NCI-H2029 treated with DMSO at 0.1 percent for 48 hours (cell line): ENCODE results near the gene PLCB1.
"Not testable (repeated sequence)": the region's sequence is repeated elsewhere in the genome, so short reads cannot be mapped to it uniquely, and the experiment has no call there.

Experiments
- DNase-seq: peaks from one replicate; lab custom pipeline; 2025; lab: John Stamatoyannopoulos, UW

The PLCB1 gene

DNA sequence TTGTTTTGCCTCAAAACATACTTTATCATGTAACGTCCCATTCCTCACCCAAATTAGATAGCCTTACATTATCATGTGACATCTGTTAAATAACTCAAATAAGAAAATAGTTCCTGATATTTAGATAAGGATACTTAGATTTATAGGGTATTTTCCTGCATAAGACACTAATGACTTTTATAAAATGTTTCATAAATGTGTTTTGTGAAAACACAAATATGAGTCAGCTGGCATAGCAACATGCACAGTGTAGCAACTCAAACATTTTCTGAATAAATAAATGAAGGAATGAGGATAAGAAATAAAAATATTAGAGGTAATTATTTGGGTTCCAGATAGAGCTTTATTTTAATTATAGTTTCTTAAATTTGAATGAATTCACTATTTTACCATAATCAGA is 476.4 kb downstream of the PLCB1 start:
- no peak for DNase-seq

DNA sequence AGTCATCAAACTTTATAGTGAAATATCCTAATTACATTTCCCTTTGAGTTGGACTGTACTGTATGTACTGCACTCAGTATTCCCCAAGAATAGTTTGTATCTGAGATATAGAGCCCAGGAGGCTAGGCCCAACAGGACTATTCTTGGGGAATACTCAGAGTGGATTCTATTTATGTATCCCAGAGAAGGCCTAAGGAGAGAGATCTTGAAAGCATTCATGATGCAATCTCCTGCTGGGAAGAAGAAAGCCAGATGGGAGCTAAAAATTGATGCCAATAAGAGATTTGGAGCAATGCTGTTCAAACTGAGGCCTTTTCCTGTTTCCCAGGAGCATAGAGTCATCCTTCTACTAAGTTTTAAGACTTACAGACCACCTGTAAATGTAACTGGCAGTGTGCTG is 484.7 kb downstream of the PLCB1 start:
- no peak for DNase-seq

DNA sequence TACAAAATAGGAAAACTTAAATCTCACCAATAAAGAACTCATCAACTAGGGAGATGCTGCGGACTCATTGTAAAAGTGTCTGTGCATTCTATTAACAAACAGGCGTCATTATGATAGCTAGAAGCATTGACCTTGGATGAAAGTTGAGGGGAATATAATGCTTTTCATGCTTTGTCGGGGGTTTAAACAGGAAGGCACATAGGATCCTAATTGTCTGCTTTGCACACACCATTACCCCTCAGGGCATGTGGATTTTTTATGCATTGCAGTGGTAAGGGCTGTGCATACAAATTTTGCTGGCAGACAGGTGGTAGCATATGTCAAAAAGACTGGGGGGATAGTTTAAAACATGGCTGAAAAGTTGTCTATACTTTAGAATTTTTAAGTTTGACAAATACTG is 488.9 kb downstream of the PLCB1 start:
- no peak for DNase-seq

DNA sequence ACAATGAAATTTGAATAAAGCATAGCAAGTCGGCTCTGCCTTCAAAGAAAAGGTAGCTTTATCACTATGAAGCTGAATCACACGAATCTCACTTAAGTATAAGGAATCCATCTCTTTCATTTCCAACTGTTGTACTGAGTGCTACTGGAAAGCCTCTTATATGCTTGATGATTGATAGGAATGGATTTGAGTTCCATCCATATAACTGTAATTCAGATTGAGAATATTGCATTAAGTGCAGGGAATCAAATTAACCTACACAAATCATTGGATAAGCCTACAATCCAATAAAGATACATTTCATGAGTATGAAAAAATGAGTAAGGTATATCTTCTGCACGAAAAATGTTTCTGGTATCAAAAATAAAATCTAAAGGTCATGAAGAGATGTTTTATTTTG is 492.0 kb downstream of the PLCB1 start:
- no peak for DNase-seq

DNA sequence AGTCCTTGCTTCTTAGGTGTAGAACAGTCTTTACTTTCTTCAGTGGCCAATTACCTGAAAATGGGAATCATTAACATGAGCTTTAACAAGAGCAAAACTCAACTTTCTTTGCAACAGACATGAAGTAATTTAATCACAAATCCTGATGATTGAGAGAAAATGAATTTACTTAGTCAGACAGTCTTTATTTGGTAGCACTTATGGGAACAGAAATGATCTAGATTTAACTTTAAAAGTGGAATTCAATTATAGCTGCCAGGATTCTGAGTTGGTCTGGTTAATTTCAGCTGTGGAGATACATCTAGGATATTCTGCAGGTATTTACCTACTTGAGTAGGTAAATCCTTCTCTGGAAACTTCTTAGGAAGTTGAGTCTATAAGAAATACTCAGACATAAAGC is 492.6 kb downstream of the PLCB1 start:
- no peak for DNase-seq

DNA sequence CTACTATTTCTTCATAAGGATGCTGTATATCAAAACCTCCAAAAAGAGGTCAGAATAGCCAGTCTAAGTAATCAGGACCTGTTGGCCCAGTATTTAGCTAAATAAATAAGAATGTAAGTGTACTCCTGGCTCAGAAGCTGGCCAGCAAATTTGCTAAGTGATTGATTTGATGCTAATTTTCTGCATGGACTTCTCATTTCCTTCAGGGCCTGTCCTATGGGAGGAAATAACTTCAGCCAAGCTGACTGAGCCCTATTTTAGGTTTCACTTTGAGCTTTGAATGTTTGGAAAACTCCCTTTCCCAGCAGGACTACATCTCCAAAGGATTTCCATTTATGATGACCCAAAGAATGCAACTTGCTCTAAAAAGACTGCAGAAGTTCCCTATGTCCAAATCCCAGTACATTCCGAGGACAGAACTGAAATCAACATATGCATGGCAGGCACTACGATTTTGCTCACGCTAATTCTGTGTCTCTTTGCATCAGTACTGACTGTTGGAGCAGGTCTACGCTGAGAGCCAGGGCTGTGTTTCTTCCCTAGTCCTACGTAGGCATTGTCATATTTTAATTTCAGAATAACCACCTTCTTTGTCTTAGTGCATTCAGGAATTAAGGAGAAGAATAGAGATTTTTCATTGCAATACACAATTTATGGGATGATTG is 495.4 kb downstream of the PLCB1 start:
- no peak for DNase-seq

DNA sequence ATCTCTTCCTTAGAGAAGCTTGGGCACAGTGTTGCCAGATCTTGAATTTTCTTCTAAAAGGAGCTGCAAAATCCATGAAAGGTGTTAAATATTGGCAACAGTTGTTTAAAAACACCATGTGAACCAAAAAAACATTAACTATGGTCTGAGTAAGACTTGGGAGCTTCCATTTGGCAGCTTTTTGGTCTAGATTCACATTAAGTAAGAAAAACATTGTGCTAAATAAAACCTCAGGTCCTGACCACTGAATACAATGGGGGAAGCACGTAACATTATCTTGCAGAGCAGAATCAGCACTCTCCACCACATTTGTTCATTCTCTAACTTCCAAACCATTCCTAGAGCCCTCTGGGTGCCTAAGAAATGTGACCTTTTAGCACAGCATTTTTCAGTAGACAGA is 499.2 kb downstream of the PLCB1 start:
- no peak for DNase-seq

DNA sequence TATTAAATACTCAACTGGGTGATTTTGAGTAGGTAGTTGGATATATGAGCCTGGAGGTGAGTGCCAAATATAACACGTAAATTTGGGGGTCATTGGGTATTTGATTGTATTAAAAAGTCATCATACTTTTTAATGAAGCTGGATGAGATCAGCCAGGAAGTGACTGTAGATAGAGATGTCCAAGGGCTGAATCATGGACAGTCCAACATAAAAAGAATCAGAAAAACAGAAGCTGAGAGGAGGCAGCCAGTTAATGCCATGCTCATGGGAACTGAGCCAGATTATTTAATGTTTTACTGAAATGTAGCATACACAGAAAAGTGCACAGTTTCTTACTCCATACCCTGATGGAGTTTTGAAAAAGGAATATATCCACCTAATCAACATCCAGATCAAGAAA is 501.3 kb downstream of the PLCB1 start:
- no peak for DNase-seq

DNA sequence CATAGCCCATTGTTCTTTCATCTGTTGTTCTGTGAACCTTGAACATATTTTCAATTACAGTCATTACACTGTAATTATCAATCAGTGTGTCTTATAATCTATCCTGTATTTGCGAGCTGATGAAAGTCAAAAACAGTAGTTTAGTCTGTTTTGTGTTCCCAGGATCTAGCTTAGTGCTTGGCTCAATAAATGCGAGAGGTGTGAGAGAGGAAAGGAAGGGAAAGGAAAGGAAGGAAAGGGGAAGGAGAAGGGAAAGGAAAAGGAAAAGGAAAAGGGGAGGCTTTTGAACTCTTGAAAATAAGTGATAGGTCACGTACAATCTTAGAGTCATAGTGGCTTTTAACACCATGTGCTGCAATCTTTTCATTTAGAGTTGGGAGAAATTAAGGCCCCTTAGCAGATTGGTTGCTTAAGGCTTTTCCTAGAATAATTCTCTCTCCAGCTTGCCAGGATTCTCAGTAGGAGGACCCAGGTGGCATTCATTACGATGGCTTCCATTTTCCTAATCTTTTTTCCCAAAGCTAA is 503.0 kb downstream of the PLCB1 start:
- no peak for DNase-seq

DNA sequence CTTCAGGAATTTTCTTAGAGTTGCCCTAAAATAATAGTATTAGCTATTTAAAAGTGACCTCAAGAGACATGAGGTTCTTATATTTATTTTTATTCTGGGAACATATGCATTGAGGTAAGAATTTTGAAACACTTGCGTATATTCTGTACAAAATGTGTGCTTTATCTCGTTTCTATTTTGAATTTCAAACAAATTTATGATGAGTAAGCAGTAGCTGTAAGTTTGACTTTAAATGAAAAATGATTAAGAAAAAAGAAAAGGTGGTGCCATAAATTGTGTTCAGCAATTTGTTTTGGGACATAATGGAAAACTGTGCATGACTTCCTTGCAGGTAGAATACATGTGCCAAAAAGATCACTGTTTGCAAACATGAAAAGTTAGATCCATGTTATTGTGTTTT is 503.8 kb downstream of the PLCB1 start:
- DNase-seq = no peak

DNA sequence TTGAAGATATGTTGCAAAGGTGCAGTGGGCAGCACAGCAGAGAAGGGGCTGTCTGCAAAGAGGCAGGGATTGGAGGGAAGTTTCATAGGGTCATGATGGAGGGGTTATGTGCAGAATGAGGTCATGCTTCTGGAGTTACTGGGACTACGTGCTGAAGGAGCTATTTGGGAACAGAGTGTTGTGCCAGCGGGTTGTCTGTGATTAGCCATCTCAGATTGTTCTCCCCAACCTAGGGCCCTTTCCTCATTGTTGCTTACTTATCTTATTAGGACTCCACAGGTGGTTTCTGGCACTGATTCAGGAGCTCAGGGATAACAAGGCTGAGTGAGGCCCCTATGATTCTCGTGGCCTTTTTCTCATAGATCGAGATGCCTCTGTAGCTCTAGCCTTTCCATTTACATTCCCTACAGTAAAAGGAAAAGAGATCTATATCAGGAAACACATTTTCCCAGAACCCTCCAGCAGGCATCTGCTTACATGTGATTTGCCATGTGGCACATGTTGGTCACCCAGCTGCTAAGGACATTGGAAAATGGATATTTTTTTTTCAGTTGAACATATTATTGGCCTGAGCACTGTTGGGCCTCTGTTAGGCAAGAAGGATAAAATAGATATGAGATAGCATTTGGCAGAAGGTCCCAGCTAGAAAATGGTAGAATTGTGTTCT is 507.2 kb downstream of the PLCB1 start:
- no peak for DNase-seq

DNA sequence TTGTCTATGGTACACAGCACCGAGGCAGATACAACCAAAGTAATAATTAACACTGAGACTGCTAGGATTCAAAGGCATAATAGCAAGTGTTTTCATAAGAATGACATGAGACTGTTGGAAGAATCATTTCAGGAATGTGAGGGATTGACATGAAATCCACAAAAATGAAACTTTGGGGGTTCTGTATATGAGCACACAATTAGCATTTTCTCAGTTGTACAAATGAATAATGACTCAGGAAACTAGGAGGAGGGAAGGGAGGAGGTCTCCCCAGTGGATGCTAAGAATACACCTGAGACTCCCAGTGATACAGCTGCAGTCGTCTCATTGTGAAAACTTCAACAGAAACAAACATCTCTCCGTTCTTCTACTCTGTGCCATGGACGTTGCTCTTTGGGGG is 508.4 kb downstream of the PLCB1 start:
- no peak for DNase-seq

DNA sequence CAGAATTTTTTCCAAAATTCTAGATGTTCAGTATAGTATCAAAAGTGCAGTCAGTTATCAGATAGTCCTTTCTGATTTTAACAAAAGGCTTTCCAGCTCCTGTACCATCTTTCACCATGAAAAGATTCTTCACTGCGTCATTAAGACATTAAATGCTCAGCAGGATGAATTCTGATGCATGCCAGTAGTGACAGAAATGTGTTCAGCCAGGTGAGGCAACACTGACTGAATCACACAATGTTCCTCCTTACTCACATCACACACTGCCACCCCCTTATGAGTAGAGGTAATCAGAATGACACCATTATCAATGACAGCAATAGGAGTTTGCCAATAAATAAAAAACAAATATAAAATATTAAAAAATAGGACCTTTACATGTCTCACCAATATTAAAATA is 510.2 kb downstream of the PLCB1 start:
- DNase-seq = no peak

DNA sequence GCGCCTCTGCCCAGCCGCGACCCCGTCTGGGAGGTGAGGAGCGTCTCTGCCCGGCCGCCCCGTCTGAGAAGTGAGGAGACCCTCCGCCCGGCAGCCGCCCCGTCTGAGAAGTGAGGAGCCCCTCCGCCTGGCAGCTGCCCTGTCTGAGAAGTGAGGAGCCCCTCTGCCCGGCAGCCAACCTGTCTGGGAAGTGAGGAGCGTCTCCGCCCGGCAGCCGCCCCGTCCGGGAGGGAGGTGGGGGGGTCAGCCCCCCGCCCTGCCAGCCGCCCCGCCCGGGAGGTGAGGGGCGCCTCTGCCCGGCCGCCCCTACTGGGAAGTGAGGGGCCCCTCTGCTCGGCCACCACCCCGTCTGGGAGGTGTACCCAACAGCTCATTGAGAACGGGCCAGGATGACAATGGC is 512.4 kb downstream of the PLCB1 start:
- not testable (repeated sequence) for DNase-seq

DNA sequence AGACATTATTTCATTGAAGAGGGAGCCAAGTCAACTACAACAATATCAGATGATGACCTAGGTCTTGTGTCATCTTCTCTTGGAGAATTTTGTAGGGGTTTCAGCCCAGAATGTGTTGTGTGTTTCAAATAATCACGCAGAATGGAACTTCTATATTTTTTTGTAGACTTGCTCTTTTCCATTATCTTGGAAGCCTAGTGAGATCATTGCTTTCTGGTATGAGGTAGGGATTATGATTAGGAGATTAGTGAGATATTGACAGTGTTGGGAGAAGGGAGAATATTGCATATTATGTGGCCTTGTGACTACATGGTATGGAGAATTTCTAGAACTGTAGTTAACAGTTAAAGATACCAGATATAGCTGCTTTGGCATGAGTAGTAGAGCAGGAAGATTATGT is 513.3 kb downstream of the PLCB1 start:
- no peak for DNase-seq

DNA sequence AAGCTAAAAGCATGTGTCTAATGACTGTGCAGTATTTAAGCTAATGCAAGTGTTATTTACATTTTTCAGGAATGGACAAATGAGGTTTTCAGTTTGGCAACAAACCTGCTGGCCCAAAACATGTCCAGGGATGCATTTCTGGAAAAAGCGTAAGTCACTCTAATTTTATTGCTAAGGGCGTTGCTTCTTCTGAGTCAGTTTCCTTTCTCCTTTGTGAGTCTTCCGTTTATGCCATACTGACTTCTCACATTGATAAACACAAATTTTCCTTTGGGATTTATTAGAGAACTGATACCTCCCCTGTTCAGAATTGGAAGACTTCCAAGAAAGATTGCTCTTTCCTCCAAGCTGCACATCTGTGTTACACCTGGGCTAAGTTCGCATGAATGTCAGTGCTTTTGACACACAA is 514.0 kb downstream of the PLCB1 start:
- DNase-seq = no peak

DNA sequence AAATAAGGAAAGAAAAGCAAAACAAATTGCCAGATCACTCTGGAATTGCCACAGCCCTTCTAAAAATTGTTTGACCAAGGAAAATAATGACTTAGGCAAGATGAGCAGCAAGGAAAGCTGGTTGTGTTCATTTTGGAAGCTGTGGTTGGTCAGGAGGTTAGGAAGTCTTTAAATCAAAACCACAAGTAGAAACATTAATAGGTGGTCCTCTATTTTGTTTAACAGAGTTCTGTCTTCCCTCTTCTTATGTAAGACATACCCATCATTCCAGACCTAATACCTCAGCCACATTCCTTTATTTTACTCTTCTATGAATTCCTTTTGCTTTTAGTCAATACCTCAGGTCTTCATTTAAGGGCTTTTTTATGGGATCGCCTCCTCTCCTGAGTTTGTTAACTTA is 514.6 kb downstream of the PLCB1 start:
- no peak for DNase-seq

DNA sequence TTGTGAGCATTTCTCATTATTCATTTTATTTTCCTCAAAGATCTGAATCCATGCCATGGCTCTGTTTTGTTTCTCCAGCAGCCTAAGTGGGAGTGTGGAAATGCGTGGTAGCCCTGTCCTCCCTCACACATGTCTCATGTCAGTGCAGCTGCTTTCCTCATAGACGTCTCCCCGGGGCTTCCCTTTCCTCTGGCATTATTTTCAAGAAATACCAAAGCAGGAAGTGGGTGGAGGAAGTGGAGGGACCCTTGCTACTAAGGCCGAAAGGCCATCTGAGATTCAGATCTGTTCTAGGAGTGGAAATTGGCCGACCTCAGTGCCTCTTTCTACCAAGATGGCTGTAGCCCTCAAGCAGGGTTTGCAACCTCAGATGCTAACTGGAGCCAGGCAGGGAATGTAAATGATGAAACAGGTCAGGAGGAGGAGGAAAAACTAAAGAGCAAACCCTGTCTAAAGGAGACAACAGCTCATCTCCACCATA is 515.9 kb downstream of the PLCB1 start:
- no peak for DNase-seq

DNA sequence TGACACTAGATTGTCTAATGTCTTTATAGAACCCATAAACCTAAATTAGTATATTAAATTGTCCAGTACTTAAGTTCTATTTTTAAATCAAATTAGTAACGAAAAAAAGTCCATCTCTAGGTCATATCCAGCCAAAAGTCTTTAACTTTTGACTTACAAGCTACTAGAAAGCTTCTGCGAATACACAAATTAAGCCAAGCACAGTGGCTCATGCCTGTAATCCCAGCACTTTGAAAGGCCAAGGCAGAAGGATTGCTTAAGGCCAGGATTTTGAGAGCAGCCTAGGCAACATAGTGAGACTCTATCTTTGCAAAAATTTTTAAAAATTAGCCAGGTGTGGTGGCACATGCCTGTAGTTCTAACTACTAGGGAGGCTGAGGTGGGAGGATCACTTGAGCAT is 516.4 kb downstream of the PLCB1 start:
- DNase-seq = no peak

DNA sequence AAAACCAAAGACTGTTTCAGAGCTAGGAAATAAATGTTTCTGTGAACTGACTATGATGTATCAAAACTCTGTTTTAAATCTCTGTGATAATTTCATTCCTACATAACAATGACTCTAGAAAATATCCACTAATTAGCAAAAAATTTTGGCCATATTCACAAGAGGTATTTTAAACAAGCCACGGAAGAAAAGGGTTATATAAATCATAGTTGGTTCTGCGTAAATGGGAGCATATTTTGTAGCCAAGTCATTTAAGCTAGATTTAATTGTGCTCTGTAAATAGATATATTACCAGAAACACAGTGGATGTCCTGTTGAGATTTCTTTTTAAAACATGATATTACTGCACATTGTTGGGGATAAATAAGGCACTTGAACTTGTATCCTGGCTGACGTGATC is 520.3 kb downstream of the PLCB1 start:
- no peak for DNase-seq

DNA sequence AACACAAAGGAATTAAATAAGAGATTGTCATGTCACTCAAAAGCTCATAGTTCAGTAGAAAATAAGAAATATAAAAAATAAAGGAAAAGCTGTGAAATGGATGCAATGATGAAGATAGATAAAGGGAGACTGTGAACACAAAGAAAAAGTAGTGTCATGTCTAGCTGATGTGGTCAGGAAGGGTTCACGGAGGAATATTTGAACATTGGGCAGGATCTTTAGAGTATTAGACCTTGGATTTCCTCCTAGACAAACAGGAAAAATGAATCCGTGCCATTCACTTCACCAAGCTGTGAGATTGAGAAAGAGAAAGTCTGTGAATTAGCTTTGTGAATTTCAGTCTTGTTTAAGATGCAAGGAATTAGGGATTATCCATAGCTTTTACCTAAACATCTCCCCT is 522.4 kb downstream of the PLCB1 start:
- no peak for DNase-seq

DNA sequence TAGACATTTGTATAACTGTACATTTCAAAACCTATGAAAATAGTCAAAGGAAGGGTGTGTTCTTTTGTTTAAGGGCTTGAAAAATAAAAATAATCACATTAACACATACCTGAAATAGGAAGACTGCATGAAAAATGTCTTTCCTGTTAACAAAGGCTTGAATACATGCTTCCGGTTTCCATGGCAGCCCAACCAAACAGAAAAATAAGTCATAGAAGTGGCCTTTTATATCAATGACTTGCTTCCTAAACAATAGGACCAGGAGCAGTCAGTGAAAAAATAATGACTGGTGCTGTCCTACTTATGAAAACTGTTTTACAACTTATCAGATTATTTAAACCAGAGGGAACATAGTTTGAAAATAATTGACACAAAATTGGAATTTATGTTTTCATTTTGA is 524.3 kb downstream of the PLCB1 start:
- DNase-seq = no peak

DNA sequence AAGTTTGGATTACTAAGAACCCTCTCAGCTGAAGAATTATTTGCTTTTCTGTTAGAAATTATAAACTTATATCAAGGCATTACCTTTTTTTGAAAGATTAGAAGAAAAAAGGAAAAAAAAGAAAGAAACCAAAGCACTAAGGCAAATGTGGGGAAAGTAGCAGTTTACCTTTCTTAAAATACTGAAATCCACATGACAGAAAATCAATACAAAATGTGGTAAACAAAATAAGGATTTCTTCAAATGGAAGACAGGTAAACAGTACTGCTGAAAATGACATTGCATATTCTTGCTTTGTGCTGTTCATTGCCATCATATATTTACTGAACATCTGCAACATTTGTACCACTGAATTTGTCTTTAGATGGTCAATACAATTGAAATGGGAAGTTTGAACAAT is 525.6 kb downstream of the PLCB1 start:
- no peak for DNase-seq

DNA sequence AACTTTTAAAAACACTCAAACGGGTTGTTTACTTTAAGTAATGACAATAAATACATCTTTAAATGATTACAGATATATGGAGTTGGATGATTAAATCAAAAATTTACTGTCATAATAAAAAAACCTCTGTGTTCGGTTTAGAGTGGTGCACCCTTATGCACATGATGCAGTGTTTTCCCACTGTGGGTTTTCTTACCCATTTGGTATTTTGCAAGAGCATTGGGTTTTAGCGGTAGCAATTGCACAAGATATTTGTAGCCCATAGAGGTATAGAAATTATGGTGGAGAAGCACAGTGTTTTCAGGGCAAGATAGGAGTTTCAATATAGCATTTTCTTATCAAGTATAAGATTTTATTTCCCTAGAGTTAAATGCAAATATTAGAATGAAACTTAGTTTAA is 526.0 kb downstream of the PLCB1 start:
- no peak for DNase-seq
